ENCODE data around the gene CHD5. TPM values are rescaled to one million over a fixed set of nuclear protein-coding genes. Genes with fewer than 3 reads are reported as not detected.

The CHD5 gene
- total RNA-seq, 1 experiment from 2014 or later: 1.6 TPM

DNA sequence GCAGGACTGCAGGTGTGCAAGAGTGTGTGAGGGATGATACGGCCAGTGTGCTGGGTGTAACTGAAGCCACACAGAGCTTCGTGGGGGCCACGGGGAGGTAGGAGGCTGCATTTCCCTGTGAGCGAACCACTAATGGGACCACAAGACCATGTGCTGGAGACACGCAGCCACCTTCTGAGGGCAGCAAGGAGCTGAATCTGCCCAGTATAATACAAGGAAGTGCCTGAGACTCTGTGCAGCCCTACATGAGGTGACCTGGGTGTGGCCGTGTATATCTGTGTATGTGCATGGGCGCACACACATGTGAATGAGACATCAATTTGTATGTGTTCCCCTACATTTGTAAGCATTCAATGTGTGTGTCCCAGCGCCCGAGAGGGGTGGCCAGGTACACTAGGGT, 50.8 kb downstream of the CHD5 start:
- Histone ChIP-seq H4K91ac (ENCODE audit: insufficient read length, low read depth, low read length) (no peak overlapping the region), H2BK120ac (ENCODE audit: low read depth, low read length, poor library complexity, severe bottlenecking) (no peak overlapping the region), H4K5ac (ENCODE audit: insufficient read length, low read depth, low read length) (no peak overlapping the region), H2AFZ (ENCODE audit: low read length) (no peak overlapping the region), H3K18ac (ENCODE audit: insufficient read length, low read depth, low read length) (no peak overlapping the region), H3K56ac (ENCODE audit: insufficient read length, low read depth, low read length) (no peak overlapping the region), H3K23me2 (ENCODE audit: insufficient read length, low read depth, low read length, poor library complexity, severe bottlenecking) (no peaks in the 10 kb centered on the region), H3K79me2 (ENCODE audit: insufficient read depth, low read length) (no peaks in the 10 kb centered on the region), H4K20me1 (ENCODE audit: control insufficient read depth, insufficient read depth, insufficient read length) (no peaks in the 10 kb centered on the region), H3K4ac (ENCODE audit: low read depth, low read length) (no peak overlapping the region), H3K79me1 (ENCODE audit: insufficient read depth, low read depth, low read length, poor library complexity, severe bottlenecking) (no peaks in the 10 kb centered on the region), H3K4me2 (ENCODE audit: insufficient read depth, insufficient read length, low read length) (no peak overlapping the region), H3T11ph (ENCODE audit: low read length) (no peak overlapping the region), H2BK12ac (ENCODE audit: insufficient read length, low read depth, low read length) (no peak overlapping the region), H3K4me1 (ENCODE audit: insufficient read depth, low read length) (peaks cover 3% of the 10 kb centered on the region; the same call in 1 of the 2 replicates), H3K14ac (ENCODE audit: insufficient read depth, low read length) (no peak overlapping the region), H2AK5ac (ENCODE audit: insufficient read length, low read length) (no peak overlapping the region), H2BK5ac (ENCODE audit: insufficient read length, low read length) (no peak overlapping the region), H2BK20ac (ENCODE audit: low read depth, low read length, poor library complexity, severe bottlenecking) (no peak overlapping the region), H3K27ac (ENCODE audit: insufficient read length, low read depth, low read length) (no peak overlapping the region), H2BK15ac (ENCODE audit: low read depth, low read length) (no peak overlapping the region), H3K9ac (ENCODE audit: extremely low read depth, insufficient read length, low read length) (no peak overlapping the region), H3K9me3 (ENCODE audit: control insufficient read depth, low read depth, low read length) (no peaks in the 10 kb centered on the region), H3K27me3 (ENCODE audit: insufficient read depth, low read length) (peaks cover 2% of the 10 kb centered on the region; the same call in 1 of the 2 replicates), H4K8ac (replicated peaks; ENCODE audit: insufficient read length, low read depth, low read length) (no peak overlapping the region), H3K23ac (ENCODE audit: insufficient read length, low read depth, low read length) (no peak overlapping the region)
- WGBS (ENCODE audit: extremely low coverage, insufficient read length, low lambda C conversion rate): no CpG with 5 or more reads among the region's 9 CpGs
- Mint-ChIP-seq H3K27ac (no peak overlapping the region), H3K9me3 (peaks cover 9% of the 10 kb centered on the region in 2 experiments), H3K27me3 (ENCODE audit: low read depth) (peaks cover 64% of the 10 kb centered on the region), H3K4me3 (no peak overlapping the region), H3K36me3 (ENCODE audit: insufficient read depth in 1 of 3, low read depth in 3 of 3) (peaks cover 0 to 5% (median 0%) of the 10 kb centered on the region in 3 experiments; a peak in 4 of 7 replicates), H3K4me1 (peaks cover 3 to 11% of the 10 kb centered on the region in 2 experiments; a peak in 3 of 4 replicates)
- no peak for DNase-seq
- TF ChIP-seq, protein P1, sequence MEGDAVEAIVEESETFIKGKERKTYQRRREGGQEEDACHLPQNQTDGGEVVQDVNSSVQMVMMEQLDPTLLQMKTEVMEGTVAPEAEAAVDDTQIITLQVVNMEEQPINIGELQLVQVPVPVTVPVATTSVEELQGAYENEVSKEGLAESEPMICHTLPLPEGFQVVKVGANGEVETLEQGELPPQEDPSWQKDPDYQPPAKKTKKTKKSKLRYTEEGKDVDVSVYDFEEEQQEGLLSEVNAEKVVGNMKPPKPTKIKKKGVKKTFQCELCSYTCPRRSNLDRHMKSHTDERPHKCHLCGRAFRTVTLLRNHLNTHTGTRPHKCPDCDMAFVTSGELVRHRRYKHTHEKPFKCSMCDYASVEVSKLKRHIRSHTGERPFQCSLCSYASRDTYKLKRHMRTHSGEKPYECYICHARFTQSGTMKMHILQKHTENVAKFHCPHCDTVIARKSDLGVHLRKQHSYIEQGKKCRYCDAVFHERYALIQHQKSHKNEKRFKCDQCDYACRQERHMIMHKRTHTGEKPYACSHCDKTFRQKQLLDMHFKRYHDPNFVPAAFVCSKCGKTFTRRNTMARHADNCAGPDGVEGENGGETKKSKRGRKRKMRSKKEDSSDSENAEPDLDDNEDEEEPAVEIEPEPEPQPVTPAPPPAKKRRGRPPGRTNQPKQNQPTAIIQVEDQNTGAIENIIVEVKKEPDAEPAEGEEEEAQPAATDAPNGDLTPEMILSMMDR (conservative IDR thresholded peaks at IDR 0.05): no peak
